ENCODE results near the gene STPG4. TPM values are rescaled to one million over a fixed set of nuclear protein-coding genes. Genes with fewer than 3 reads are reported as not detected.

Gene STPG4
- total and polyA plus RNA-seq, 2 donors from 2014 or later: not detected

GRCh38 chr2:47088371-47089082, 66.6 kb downstream of the STPG4 start:
- no peak overlapping the region for H3K27ac ChIP-seq (ENCODE audit: low read depth in 2 of 2, low read length in 2 of 2)
- intact Hi-C loops (cut with DNase I): no loop called here
- FAIRE-seq (no peak), DNase-seq (peak in 2 of 5 donors; percentile 35 to 80)
- H3K36me3 ChIP-seq (ENCODE audit: control insufficient read depth in 2 of 3, insufficient read depth in 3 of 3, low read length in 3 of 3): no peaks in the 10 kb centered on the region
- peaks cover 0 to 17% (median 3%) of the 10 kb centered on the region in 3 donors for H3K4me1 ChIP-seq (ENCODE audit: control insufficient read depth in 2 of 3, insufficient read depth in 2 of 3, low read depth in 1 of 3, low read length in 3 of 3)
- H3K9me3 ChIP-seq (ENCODE audit: control insufficient read depth in 2 of 3, insufficient read depth in 1 of 3, low read length in 3 of 3): no peaks in the 10 kb centered on the region
- no peaks in the 10 kb centered on the region for H3K27me3 ChIP-seq (ENCODE audit: control insufficient read depth, insufficient read depth, low read length)
- no peak for TF ChIP-seq CTCF (IDR thresholded peaks at IDR 0.05; ENCODE audit: borderline replicate concordance, extremely low read depth, insufficient read depth)
- H3K9ac ChIP-seq (ENCODE audit: low read length in 3 of 3): no peak overlapping the region
- H3K4me3 ChIP-seq (ENCODE audit: low read length in 3 of 3): no peak overlapping the region

- no peak for TF ChIP-seq CTCF (IDR thresholded peaks at IDR 0.05; ENCODE audit: borderline replicate concordance, extremely low read depth, insufficient read depth)
- DNase-seq (peak in 1 of 5 donors; percentile 33), FAIRE-seq (no peak)
- H3K36me3 ChIP-seq (ENCODE audit: control insufficient read depth in 2 of 3, insufficient read depth in 3 of 3, low read length in 3 of 3): no peaks in the 10 kb centered on the region
- H3K4me3 ChIP-seq (ENCODE audit: low read length in 3 of 3): no peak overlapping the region
- no peaks in the 10 kb centered on the region for H3K27me3 ChIP-seq (ENCODE audit: control insufficient read depth, insufficient read depth, low read length)
- H3K4me1 ChIP-seq (ENCODE audit: control insufficient read depth in 2 of 3, insufficient read depth in 2 of 3, low read depth in 1 of 3, low read length in 3 of 3): peaks cover 0 to 17% (median 3%) of the 10 kb centered on the region in 3 donors
- no peak overlapping the region for H3K9ac ChIP-seq (ENCODE audit: low read length in 3 of 3)
- no peaks in the 10 kb centered on the region for H3K9me3 ChIP-seq (ENCODE audit: control insufficient read depth in 2 of 3, insufficient read depth in 1 of 3, low read length in 3 of 3)
- H3K27ac ChIP-seq (ENCODE audit: low read depth in 2 of 2, low read length in 2 of 2): no peak overlapping the region
- intact Hi-C loops (cut with DNase I): no loop called here
Measured at GRCh38 chr2:47087051-47087450, 68.1 kb downstream of the STPG4 start.

- TF ChIP-seq CTCF (IDR thresholded peaks at IDR 0.05; ENCODE audit: borderline replicate concordance, extremely low read depth, insufficient read depth): no peak
- Histone ChIP-seq H3K27me3 (ENCODE audit: control insufficient read depth, insufficient read depth, low read length) (no peaks in the 10 kb centered on the region), H3K9ac (ENCODE audit: low read length in 3 of 3) (no peak overlapping the region), H3K4me1 (ENCODE audit: control insufficient read depth in 2 of 3, insufficient read depth in 2 of 3, low read depth in 1 of 3, low read length in 3 of 3) (peaks cover 0 to 17% (median 3%) of the 10 kb centered on the region in 3 donors), H3K27ac (ENCODE audit: low read depth in 2 of 2, low read length in 2 of 2) (no peak overlapping the region), H3K36me3 (ENCODE audit: control insufficient read depth in 2 of 3, insufficient read depth in 3 of 3, low read length in 3 of 3) (no peaks in the 10 kb centered on the region), H3K9me3 (ENCODE audit: control insufficient read depth in 2 of 3, insufficient read depth in 1 of 3, low read length in 3 of 3) (no peaks in the 10 kb centered on the region), H3K4me3 (ENCODE audit: low read length in 3 of 3) (no peak overlapping the region)
- DNase-seq (peak in 3 of 5 donors; percentile 48 to 84 (median 51)), FAIRE-seq (no peak)
- intact Hi-C loops (cut with DNase I): no loop called here
Measured at GRCh38 chr2:47086571-47086970, 68.5 kb downstream of the STPG4 start.

All from kidney (tissue), 14 donors.